K562 (cell line): ENCODE results near the gene MYPN. TPM values are rescaled to one million over a fixed set of nuclear protein-coding genes. Genes with fewer than 3 reads are reported as not detected.

Source experiments
- BMI1 ChIP-seq: fragments of 150-350 bp; IDR thresholded peaks from 2 replicates; pipeline ENCODE4 v1.6.1; 2014; ENCODE audit warnings: low read length
- GABPA ChIP-seq: fragments of 200-800 bp; sonication (Bioruptor generic); conservative IDR thresholded peaks from 2 replicates; pipeline ENCODE4 v1.6.1; 2016; ENCODE audit warnings: low read depth, missing genetic modification characterization, missing compliant biosample characterization
- MEF2A ChIP-seq: IDR thresholded peaks from 2 replicates; pipeline ENCODE4 v1.6.1; 2011; ENCODE audit warnings: low read depth, mild to moderate bottlenecking, low read length, moderate library complexity; ENCODE audit not compliant: control insufficient read depth
- SMAD4 ChIP-seq: fragments of 250-450 bp; sonication (Bioruptor Pico); conservative IDR thresholded peaks from 2 replicates; pipeline ENCODE4 v1.8.0; 2021; ENCODE audit warnings: inconsistent platforms, mild to moderate bottlenecking, moderate library complexity
- TEAD1 ChIP-seq, 2 experiments: fragments of 450-650 bp in 1 of 2; sonication (generic) in 1 of 2; formaldehyde crosslinking; IDR thresholded peaks; 2 replicates each; pipeline versions ENCODE4 v1.4.0 to v1.8.0; 2020 to 2022; ENCODE audit warnings: mild to moderate bottlenecking in 2 of 2, missing genetic modification reagents in 1 of 2
- ZNF324 ChIP-seq: fragments of 250-450 bp; sonication (Bioruptor Pico); IDR thresholded peaks from 2 replicates; pipeline ENCODE4 v1.4.0; 2020; ENCODE audit warnings: mild to moderate bottlenecking
- polyA plus RNA-seq, 8 experiments: library from polyadenylated mRNA; depleted of rRNA in 4 of 8; stranded (reverse) in 5 of 8; unstranded in 3 of 8; fragments of >200 nt; fragmentation: Nextera tagmentation in 2 of 8; fragmentation: Illumina TruSeq in 1 of 8; extraction: Ambion mirVana in 2 of 8; extraction: Trizol in 1 of 8; gene quantifications; 2 replicates each; pipeline versions ENCODE4 v1.2.1 to v1.2.3, GENCODE V29; 2011 to 2014; ENCODE audit warnings: inconsistent platforms in 1 of 8, missing spikeins in 1 of 8
- total RNA-seq, 7 experiments: library from RNA; depleted of rRNA in 6 of 7; stranded (reverse); fragments of >200 nt in 6 of 7; fragmentation: Illumina TruSeq in 2 of 7; extraction: Trizol in 2 of 7; gene quantifications; 2 replicates each; pipeline versions ENCODE4 v1.2.1 to v1.2.3, GENCODE V29; 2011 to 2021; ENCODE audit warnings: low replicate concordance in 1 of 7
- TF ChIP-seq, protein P1 (sequence below): fragments of 450-650 bp; conservative IDR thresholded peaks from 2 replicates; pipeline ENCODE4 v1.6.1; 2016; ENCODE audit warnings: missing genetic modification characterization, low read depth, mild to moderate bottlenecking, control low read depth, missing compliant biosample characterization
- TF ChIP-seq, protein P2 (sequence below): sonication (generic); IDR thresholded peaks from 2 replicates; pipeline ENCODE4 v1.6.1; 2016
- TF ChIP-seq, protein P3 (sequence below): fragments of 450-650 bp; IDR thresholded peaks from 2 replicates; pipeline ENCODE4 v1.6.1; 2016; ENCODE audit warnings: mild to moderate bottlenecking
- TF ChIP-seq, protein P4 (sequence below), 2 experiments: fragments of 450-650 bp; IDR thresholded peaks; 2 replicates each; pipeline ENCODE4 v1.6.1; 2016; ENCODE audit warnings: mild to moderate bottlenecking in 2 of 2, borderline replicate concordance in 1 of 2, low read depth in 1 of 2, moderate library complexity in 1 of 2
- TF ChIP-seq, protein P5 (sequence below): sonication (generic); formaldehyde crosslinking; IDR thresholded peaks from 2 replicates; pipeline ENCODE4 v1.8.1; 2023; ENCODE audit warnings: mild to moderate bottlenecking, missing genetic modification reagents

MYPN gene
- total and polyA plus RNA-seq, 9 of the 15 experiments (the other 6 are each of a cell fraction or from before 2014, with no cell fraction given): not detected

DNA sequence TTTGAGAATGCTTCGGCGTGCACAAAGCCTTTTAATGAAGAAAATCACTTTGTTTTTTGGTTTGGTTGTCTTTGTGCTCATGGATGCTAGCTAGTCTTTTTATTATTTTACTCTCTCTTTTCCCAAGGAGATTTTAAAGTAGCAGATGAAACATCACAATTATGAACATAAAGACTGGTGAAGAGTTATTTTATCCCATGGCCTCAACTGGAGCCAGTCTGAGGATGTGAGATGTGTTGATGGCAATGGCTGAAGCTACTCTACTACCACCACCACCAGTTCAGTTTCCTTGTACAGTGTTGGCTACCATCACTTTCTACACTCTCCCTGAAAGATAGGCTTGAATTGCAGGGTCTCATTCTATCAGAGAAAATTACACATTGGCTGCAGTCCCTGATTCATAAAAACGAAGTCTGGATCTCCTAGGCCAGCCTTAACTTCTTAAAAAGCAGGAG is 33.7 kb upstream of the MYPN start (continued):
- TF ChIP-seq, protein P1, sequence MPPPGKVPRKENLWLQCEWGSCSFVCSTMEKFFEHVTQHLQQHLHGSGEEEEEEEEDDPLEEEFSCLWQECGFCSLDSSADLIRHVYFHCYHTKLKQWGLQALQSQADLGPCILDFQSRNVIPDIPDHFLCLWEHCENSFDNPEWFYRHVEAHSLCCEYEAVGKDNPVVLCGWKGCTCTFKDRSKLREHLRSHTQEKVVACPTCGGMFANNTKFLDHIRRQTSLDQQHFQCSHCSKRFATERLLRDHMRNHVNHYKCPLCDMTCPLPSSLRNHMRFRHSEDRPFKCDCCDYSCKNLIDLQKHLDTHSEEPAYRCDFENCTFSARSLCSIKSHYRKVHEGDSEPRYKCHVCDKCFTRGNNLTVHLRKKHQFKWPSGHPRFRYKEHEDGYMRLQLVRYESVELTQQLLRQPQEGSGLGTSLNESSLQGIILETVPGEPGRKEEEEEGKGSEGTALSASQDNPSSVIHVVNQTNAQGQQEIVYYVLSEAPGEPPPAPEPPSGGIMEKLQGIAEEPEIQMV: no peak
- TF ChIP-seq, protein P2, sequence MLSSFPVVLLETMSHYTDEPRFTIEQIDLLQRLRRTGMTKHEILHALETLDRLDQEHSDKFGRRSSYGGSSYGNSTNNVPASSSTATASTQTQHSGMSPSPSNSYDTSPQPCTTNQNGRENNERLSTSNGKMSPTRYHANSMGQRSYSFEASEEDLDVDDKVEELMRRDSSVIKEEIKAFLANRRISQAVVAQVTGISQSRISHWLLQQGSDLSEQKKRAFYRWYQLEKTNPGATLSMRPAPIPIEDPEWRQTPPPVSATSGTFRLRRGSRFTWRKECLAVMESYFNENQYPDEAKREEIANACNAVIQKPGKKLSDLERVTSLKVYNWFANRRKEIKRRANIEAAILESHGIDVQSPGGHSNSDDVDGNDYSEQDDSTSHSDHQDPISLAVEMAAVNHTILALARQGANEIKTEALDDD: no peak
- TF ChIP-seq SMAD4 (CRISPR knock-in tag) (no peak), ZNF324 (CRISPR knock-in tag) (no peak), MEF2A (no peak), GABPA (0 out of 2 replicates have a peak, but pooled peaks have one; percentile 72), TEAD1 (CRISPR knock-in tag; IDR thresholded peaks at IDR 0.05) (0 out of 4 replicates have a peak, but pooled peaks of 1 of the 2 experiments have one; percentile 20), BMI1 (no peak)
- TF ChIP-seq, protein P3, sequence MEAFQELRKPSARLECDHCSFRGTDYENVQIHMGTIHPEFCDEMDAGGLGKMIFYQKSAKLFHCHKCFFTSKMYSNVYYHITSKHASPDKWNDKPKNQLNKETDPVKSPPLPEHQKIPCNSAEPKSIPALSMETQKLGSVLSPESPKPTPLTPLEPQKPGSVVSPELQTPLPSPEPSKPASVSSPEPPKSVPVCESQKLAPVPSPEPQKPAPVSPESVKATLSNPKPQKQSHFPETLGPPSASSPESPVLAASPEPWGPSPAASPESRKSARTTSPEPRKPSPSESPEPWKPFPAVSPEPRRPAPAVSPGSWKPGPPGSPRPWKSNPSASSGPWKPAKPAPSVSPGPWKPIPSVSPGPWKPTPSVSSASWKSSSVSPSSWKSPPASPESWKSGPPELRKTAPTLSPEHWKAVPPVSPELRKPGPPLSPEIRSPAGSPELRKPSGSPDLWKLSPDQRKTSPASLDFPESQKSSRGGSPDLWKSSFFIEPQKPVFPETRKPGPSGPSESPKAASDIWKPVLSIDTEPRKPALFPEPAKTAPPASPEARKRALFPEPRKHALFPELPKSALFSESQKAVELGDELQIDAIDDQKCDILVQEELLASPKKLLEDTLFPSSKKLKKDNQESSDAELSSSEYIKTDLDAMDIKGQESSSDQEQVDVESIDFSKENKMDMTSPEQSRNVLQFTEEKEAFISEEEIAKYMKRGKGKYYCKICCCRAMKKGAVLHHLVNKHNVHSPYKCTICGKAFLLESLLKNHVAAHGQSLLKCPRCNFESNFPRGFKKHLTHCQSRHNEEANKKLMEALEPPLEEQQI: no peak
- TF ChIP-seq, protein P4, sequence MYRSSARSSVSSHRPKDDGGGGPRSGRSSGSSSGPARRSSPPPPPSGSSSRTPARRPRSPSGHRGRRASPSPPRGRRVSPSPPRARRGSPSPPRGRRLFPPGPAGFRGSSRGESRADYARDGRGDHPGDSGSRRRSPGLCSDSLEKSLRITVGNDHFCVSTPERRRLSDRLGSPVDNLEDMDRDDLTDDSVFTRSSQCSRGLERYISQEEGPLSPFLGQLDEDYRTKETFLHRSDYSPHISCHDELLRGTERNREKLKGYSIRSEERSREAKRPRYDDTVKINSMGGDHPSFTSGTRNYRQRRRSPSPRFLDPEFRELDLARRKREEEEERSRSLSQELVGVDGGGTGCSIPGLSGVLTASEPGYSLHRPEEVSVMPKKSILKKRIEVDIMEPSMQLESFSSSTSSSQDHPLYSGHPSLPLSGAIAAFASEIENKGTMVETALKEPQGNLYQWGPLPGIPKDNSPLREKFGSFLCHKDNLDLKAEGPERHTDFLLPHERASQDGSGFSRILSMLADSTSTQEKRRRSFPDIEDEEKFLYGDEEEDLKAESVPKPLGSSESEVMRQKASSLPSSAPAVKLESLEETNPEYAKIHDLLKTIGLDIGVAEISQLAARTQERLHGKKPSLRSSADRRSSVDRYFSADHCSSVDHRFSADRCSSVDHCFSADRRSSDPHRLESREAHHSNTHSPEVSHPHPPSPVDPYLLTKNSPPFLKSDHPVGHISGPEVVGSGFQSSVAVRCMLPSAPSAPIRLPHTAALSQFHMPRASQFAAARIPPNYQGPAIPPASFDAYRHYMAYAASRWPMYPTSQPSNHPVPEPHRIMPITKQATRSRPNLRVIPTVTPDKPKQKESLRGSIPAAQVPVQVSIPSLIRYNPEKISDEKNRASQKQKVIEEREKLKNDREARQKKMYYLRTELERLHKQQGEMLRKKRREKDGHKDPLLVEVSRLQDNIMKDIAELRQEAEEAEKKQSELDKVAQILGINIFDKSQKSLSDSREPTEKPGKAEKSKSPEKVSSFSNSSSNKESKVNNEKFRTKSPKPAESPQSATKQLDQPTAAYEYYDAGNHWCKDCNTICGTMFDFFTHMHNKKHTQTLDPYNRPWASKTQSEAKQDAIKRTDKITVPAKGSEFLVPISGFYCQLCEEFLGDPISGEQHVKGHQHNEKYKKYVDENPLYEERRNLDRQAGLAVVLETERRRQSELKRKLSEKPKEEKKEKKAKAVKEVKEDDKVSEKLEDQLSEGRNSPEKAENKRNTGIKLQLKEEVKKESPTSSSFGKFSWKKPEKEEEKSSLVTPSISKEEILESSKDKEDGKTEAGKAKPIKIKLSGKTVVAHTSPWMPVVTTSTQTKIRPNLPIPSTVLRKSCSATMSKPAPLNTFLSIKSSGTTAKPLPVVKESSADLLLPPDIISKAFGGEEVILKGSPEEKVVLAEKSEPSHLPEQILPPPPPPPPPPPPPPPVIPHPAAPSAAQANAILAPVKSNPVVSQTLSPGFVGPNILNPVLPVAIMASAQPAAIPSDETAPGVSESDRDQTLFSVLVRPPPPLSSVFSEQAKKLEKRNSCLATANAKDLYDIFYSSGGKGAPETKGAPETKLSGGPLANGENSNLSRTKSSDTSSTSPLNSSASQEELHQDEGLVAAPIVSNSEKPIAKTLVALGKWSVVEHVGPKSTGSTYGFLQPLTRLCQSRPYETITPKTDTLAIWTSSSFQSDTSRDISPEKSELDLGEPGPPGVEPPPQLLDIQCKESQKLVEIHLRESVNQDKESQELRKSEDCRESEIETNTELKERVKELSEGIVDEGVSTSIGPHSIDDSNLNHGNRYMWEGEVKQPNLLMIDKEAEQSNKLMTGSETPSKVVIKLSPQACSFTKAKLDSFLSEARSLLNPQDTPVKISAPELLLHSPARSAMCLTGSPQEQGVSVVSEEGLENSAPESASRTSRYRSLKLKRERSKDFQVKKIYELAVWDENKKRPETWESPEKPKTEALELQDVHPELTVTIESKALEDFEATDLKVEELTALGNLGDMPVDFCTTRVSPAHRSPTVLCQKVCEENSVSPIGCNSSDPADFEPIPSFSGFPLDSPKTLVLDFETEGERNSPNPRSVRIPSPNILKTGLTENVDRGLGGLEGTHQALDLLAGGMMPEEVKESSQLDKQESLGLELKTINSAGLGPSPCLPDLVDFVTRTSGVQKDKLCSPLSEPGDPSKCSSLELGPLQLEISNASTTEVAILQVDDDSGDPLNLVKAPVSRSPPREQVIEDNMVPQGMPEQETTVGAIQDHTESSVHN (IDR thresholded peaks at IDR 0.05; ENCODE audit: borderline replicate concordance in 1 of 2, low read depth in 1 of 2): no peak
- TF ChIP-seq, protein P5, sequence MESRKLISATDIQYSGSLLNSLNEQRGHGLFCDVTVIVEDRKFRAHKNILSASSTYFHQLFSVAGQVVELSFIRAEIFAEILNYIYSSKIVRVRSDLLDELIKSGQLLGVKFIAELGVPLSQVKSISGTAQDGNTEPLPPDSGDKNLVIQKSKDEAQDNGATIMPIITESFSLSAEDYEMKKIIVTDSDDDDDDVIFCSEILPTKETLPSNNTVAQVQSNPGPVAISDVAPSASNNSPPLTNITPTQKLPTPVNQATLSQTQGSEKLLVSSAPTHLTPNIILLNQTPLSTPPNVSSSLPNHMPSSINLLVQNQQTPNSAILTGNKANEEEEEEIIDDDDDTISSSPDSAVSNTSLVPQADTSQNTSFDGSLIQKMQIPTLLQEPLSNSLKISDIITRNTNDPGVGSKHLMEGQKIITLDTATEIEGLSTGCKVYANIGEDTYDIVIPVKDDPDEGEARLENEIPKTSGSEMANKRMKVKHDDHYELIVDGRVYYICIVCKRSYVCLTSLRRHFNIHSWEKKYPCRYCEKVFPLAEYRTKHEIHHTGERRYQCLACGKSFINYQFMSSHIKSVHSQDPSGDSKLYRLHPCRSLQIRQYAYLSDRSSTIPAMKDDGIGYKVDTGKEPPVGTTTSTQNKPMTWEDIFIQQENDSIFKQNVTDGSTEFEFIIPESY (CRISPR knock-in tag): no peak
